IMR-90 (cell line): ENCODE data around the gene WNK1. TPM values are rescaled to one million over a fixed set of nuclear protein-coding genes. Genes with fewer than 3 reads are reported as not detected.

Source experiments
- ATAC-seq: fragments of 200-7000 bp; cut with Tn5 transposase; 2 replicates; pipeline ENCODE4 v1.9.1; 2020; ENCODE audit warnings: low read depth, mild to moderate bottlenecking, moderate library complexity
- BruUV-seq: library from RNA; stranded (reverse); fragments of 400-500 nt; replicated peaks from 2 replicates; lab custom pipeline; 2021; lab: Mats Ljungman, UMichigan
- CTCF ChIA-PET: fragments of 300-600 bp; formaldehyde crosslinking; extraction: SDS; loops from one replicate; lab custom pipeline; 2021; ENCODE audit warnings: antibody characterized with exemption; lab: Yijun Ruan, JAX
- POLR2A ChIA-PET: fragments of 300-600 bp; sonication (Branson Sonifier 250); formaldehyde crosslinking; loops from one replicate; lab custom pipeline; 2022; ENCODE audit warnings: antibody characterized with exemption; ENCODE audit not compliant: unreplicated experiment; lab: Charles Lee
- DNase-seq: peaks from one replicate; pipeline ENCODE4 v3.0.0; 2013
- H2AFZ ChIP-seq: replicated peaks from 2 replicates; pipeline ENCODE3; 2013; ENCODE audit warnings: low read length, mild to moderate bottlenecking; ENCODE audit not compliant: poor library complexity
- H2AK5ac ChIP-seq: 2 replicates; pipeline ENCODE4 v1.6.1; 2013; ENCODE audit warnings: low read depth, low read length, inconsistent platforms
- H2AK9ac ChIP-seq: replicated peaks from 2 replicates; pipeline ENCODE3; 2013; ENCODE audit warnings: mild to moderate bottlenecking, low read depth, low read length, moderate library complexity; ENCODE audit not compliant: poor library complexity
- H2BK120ac ChIP-seq: 2 replicates; pipeline ENCODE4 v1.6.1; 2013; ENCODE audit warnings: low read depth, low read length, inconsistent platforms
- H2BK15ac ChIP-seq: 3 replicates; pipeline ENCODE4 v1.6.1; 2013; ENCODE audit warnings: low read depth, low read length, inconsistent platforms
- H2BK20ac ChIP-seq: 2 replicates; pipeline ENCODE4 v1.6.1; 2013; ENCODE audit warnings: low read depth, mild to moderate bottlenecking, inconsistent platforms, low read length, moderate library complexity
- H2BK5ac ChIP-seq: 2 replicates; pipeline ENCODE4 v1.6.1; 2013; ENCODE audit warnings: mild to moderate bottlenecking, low read depth, low read length, inconsistent platforms; ENCODE audit not compliant: poor library complexity, severe bottlenecking
- H3K14ac ChIP-seq: replicated peaks from 2 replicates; pipeline ENCODE4 v1.6.1; 2013; ENCODE audit warnings: low read depth, low read length, inconsistent platforms
- H3K18ac ChIP-seq: 2 replicates; pipeline ENCODE4 v1.6.1; 2013; ENCODE audit warnings: low read depth, low read length, control low read depth
- H3K23ac ChIP-seq: 2 replicates; pipeline ENCODE4 v1.6.1; 2013; ENCODE audit warnings: low read depth, low read length, inconsistent platforms
- H3K27ac ChIP-seq: 2 replicates; pipeline ENCODE4 v1.5.1; 2013; ENCODE audit warnings: mild to moderate bottlenecking, control low read depth, low read length; ENCODE audit not compliant: insufficient read depth
- H3K27me3 ChIP-seq: 2 replicates; pipeline ENCODE4 v1.6.1; 2013; ENCODE audit warnings: low read length; ENCODE audit not compliant: control insufficient read depth, insufficient read depth
- H3K36me3 ChIP-seq: 2 replicates; pipeline ENCODE4 v1.6.1; 2013; ENCODE audit warnings: low read length, mixed read lengths; ENCODE audit not compliant: control insufficient read depth, insufficient read depth
- H3K4ac ChIP-seq: 2 replicates; pipeline ENCODE4 v1.6.1; 2013; ENCODE audit warnings: low read depth, low read length, inconsistent platforms
- H3K4me1 ChIP-seq: 2 replicates; pipeline ENCODE4 v1.6.1; 2013; ENCODE audit warnings: low read length, mixed read lengths; ENCODE audit not compliant: control insufficient read depth, insufficient read depth
- H3K4me2 ChIP-seq: 2 replicates; pipeline ENCODE4 v1.6.1; 2013; ENCODE audit warnings: low read depth, mild to moderate bottlenecking, control low read depth, low read length, moderate library complexity
- H3K4me3 ChIP-seq: 2 replicates; pipeline ENCODE4 v1.5.1; 2013; ENCODE audit warnings: low read depth, mild to moderate bottlenecking, control low read depth, low read length, moderate library complexity; ENCODE audit not compliant: insufficient read depth
- H3K56ac ChIP-seq: 2 replicates; pipeline ENCODE4 v1.6.1; 2013; ENCODE audit warnings: low read length, inconsistent platforms; ENCODE audit not compliant: insufficient read depth; ENCODE audit errors: extremely low read depth
- H3K79me1 ChIP-seq, 2 experiments: 2 replicates each; pipeline ENCODE4 v1.6.1; 2013; ENCODE audit warnings: low read length in 2 of 2, inconsistent platforms in 1 of 2, low read depth in 1 of 2
- H3K9ac ChIP-seq: 2 replicates; pipeline ENCODE4 v1.6.1; 2013; ENCODE audit warnings: low read depth, low read length, control low read depth
- H3K9me1 ChIP-seq: 2 replicates; pipeline ENCODE4 v1.6.1; 2013; ENCODE audit warnings: low read length, inconsistent platforms; ENCODE audit not compliant: insufficient read depth
- H3K9me3 ChIP-seq: 2 replicates; pipeline ENCODE4 v1.6.1; 2013; ENCODE audit warnings: low read length; ENCODE audit not compliant: control insufficient read depth, insufficient read depth
- H4K20me1 ChIP-seq: 2 replicates; pipeline ENCODE4 v1.6.1; 2013; ENCODE audit warnings: low read length, inconsistent platforms; ENCODE audit not compliant: insufficient read depth
- H4K5ac ChIP-seq: 2 replicates; pipeline ENCODE4 v1.6.1; 2013; ENCODE audit warnings: mild to moderate bottlenecking, low read depth, low read length, control low read depth
- H4K8ac ChIP-seq, 2 experiments: 2 replicates each; pipeline ENCODE4 v1.6.1; 2013; ENCODE audit warnings: low read depth in 2 of 2, low read length in 2 of 2, control low read depth in 1 of 2, inconsistent platforms in 1 of 2
- H4K91ac ChIP-seq: 2 replicates; pipeline ENCODE4 v1.6.1; 2013; ENCODE audit warnings: low read depth, low read length, inconsistent platforms; ENCODE audit not compliant: insufficient read depth
- MAFK ChIP-seq: IDR thresholded peaks from 2 replicates; pipeline ENCODE4 v1.6.1; 2012; ENCODE audit warnings: low read depth, low read length, improper control_type of control experiment
- MXI1 ChIP-seq: IDR thresholded peaks from 2 replicates; pipeline ENCODE4 v1.6.1; 2012; ENCODE audit warnings: low read depth, mild to moderate bottlenecking, low read length, moderate library complexity, borderline replicate concordance
- NFE2L2 ChIP-seq: fragments of 150-350 bp; IDR thresholded peaks from 2 replicates; pipeline ENCODE4 v1.6.1; 2016; ENCODE audit warnings: low read depth, mild to moderate bottlenecking, low read length
- POLR2A ChIP-seq: IDR thresholded peaks from 2 replicates; pipeline ENCODE4 v1.6.1; 2012; ENCODE audit warnings: mild to moderate bottlenecking, low read depth, low read length
- RAD21 ChIP-seq: IDR thresholded peaks from 2 replicates; pipeline ENCODE4 v1.6.1; 2012; ENCODE audit warnings: low read length, improper control_type of control experiment
- RFX5 ChIP-seq: IDR thresholded peaks from 2 replicates; pipeline ENCODE4 v1.8.0; 2012; ENCODE audit warnings: low read depth, mild to moderate bottlenecking, low read length, moderate library complexity
- WGBS, 2 experiments: methylation state at CpG; one replicate each; pipeline versions ENCODE4 v1.1.5 to v1.1.7; 2013; ENCODE audit warnings: missing lambda C conversion rate in 2 of 2; ENCODE audit not compliant: insufficient read length in 1 of 2; ENCODE audit errors: extremely low coverage in 2 of 2; 5-methylcytosine and 5-hydroxymethylcytosine counted together
- dilution Hi-C: fragments of 300-500 bp; cut with HindIII; formaldehyde crosslinking; loops from one replicate; pipeline ENCODE4 v1.14.3; 2018; ENCODE audit warnings: low sequenced_read_pairs; ENCODE audit not compliant: unreplicated experiment
- in situ Hi-C: fragments of 300-500 bp; cut with MboI; formaldehyde crosslinking; loops from 3 replicates; pipeline ENCODE4 v1.14.3; 2019; ENCODE audit warnings: low sequenced_read_pairs, inconsistent platforms, mixed read lengths
- intact Hi-C: fragments of 100-400 bp; cut with micrococcal nuclease; formaldehyde crosslinking; loops from 2 replicates; pipeline ENCODE4 v1.10.0; 2022
- polyA plus RNA-seq, 3 experiments: library from polyadenylated mRNA; depleted of rRNA; stranded (reverse); fragments of >200 nt; gene quantifications; 2 replicates each; pipeline ENCODE4 v1.2.3, GENCODE V29; 2012; ENCODE audit warnings: low replicate concordance in 1 of 3
- total RNA-seq: library from RNA; depleted of rRNA; stranded (reverse); fragments of >200 nt; gene quantifications from 2 replicates; pipeline ENCODE4 v1.2.3, GENCODE V29; 2012
- TF ChIP-seq, protein P1 (sequence below): conservative IDR thresholded peaks from 2 replicates; pipeline ENCODE4 v1.5.1; 2012; ENCODE audit warnings: mild to moderate bottlenecking, low read depth, low read length, improper control_type of control experiment

Gene WNK1
- total and polyA plus RNA-seq, 2 of the 4 experiments (the other 2 are of a cell fraction), result 36.9 to 42.8 TPM

DNA sequence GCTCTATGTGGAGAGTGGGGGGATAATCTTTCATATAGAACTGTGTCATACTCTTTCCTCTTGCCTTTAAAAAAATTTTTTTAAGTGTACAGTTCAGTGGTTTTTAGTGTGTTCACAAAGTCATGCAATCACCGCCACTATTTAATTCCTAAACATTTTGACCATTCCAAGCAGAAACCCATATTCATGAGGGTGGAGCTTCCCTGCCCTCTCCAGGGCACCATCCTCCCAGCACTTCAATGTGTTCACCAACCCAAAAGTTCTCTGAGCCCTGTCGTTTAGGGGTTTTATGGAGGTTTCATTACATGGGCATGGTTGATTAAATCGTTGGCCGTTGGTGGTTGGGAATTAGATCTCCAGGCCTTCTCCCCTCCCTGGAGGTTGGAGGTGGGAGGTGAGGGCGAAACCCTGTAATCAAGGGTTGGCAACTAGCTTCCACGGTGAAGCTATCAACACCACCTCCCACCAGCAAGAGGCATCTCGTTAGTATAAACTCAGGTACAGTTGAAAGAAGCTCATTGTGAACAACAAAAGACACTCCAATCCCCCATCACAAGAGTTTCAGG lies 42.8 kb upstream of the WNK1 start:
- intact Hi-C loops, result no loop called here
- dilution Hi-C loops, result no loop called here
- H4K20me1 ChIP-seq, result no peaks in the 10 kb centered on the region

More for the DNA sequence above, 42.8 kb upstream of the WNK1 start:
- no peak overlapping the region for H3K23ac ChIP-seq
- no peaks in the 10 kb centered on the region for H3K9me3 ChIP-seq
- H2BK120ac ChIP-seq, result no peak overlapping the region
- peaks cover 1% of the 10 kb centered on the region; the same call in 1 of the 2 replicates for H3K4me1 ChIP-seq
- H2BK15ac ChIP-seq, result no peak overlapping the region
- 73% methylated on average over 2 of the region's 7 CpGs; no CpG with 5 or more reads in 1 of the 2 experiments for WGBS, 2 experiments
- no peaks in the 10 kb centered on the region for H3K9me1 ChIP-seq
- no peak overlapping the region for H2BK5ac ChIP-seq
- H2AK9ac ChIP-seq, result no peak overlapping the region
- POLR2A ChIA-PET, result no interaction called here
- H3K9ac ChIP-seq, result no peak overlapping the region
- no peaks in the 10 kb centered on the region for H3K79me1 ChIP-seq
- H4K8ac ChIP-seq, result no peak overlapping the region
- CTCF ChIA-PET, result interaction anchor here (0.6 kb wide), 1 partner anchor 173 kb away, joined by 4 read pairs; no protein-coding TSS in a partner anchor
- TF ChIP-seq NFE2L2, result no peak
- no peak for TF ChIP-seq POLR2A
- TF ChIP-seq MXI1, result no peak
- TF ChIP-seq RAD21, result no peak
- no peak for TF ChIP-seq RFX5
- TF ChIP-seq MAFK, result no peak
- TF ChIP-seq, protein P1, sequence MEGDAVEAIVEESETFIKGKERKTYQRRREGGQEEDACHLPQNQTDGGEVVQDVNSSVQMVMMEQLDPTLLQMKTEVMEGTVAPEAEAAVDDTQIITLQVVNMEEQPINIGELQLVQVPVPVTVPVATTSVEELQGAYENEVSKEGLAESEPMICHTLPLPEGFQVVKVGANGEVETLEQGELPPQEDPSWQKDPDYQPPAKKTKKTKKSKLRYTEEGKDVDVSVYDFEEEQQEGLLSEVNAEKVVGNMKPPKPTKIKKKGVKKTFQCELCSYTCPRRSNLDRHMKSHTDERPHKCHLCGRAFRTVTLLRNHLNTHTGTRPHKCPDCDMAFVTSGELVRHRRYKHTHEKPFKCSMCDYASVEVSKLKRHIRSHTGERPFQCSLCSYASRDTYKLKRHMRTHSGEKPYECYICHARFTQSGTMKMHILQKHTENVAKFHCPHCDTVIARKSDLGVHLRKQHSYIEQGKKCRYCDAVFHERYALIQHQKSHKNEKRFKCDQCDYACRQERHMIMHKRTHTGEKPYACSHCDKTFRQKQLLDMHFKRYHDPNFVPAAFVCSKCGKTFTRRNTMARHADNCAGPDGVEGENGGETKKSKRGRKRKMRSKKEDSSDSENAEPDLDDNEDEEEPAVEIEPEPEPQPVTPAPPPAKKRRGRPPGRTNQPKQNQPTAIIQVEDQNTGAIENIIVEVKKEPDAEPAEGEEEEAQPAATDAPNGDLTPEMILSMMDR, result no peak
- in situ Hi-C loops, result no loop called here
- BruUV-seq, result no TSS peak
- H2AK5ac ChIP-seq, result no peak overlapping the region
- H2BK20ac ChIP-seq, result no peak overlapping the region
- H3K27me3 ChIP-seq, result peaks cover 7% of the 10 kb centered on the region
- DNase-seq (no peak), ATAC-seq (no peak)
- H3K14ac ChIP-seq, result no peak overlapping the region
- no peak overlapping the region for H2AFZ ChIP-seq
- H4K91ac ChIP-seq, result no peak overlapping the region
- H3K4ac ChIP-seq, result no peak overlapping the region
- H3K4me3 ChIP-seq, result no peak overlapping the region
- no peak overlapping the region for H3K27ac ChIP-seq
- H3K56ac ChIP-seq, result no peak overlapping the region
- H3K4me2 ChIP-seq, result no peak overlapping the region
- no peak overlapping the region for H4K5ac ChIP-seq
- H3K36me3 ChIP-seq, result no peaks in the 10 kb centered on the region
- no peak overlapping the region for H3K18ac ChIP-seq
